Spleen (tissue), 11 donors: ENCODE measurements around the gene EEF2. TPM values are rescaled to one million over a fixed set of nuclear protein-coding genes. Genes with fewer than 3 reads are reported as not detected.
A peak's percentile ranks its signal among the peaks of the same experiment; 100 is the strongest.
"Not testable (repeated sequence)": the region's sequence is repeated elsewhere in the genome, so short reads cannot be mapped to it uniquely, and the experiment has no call there.

Experiments
- DNase-seq: peaks from one replicate; pipeline ENCODE4 v3.0.0-alpha.2; 2020
- H3K27ac ChIP-seq, 8 donors: fragments of 200-600 bp; sonication (generic) in 7 of 8; 1 replicate in 4 of 8; 2 replicates in 4 of 8; pipeline versions ENCODE4 v1.5.0 to v1.8.0; 2016 to 2021; ENCODE audit warnings: inconsistent platforms in 4 of 8, mild to moderate bottlenecking in 4 of 8, moderate library complexity in 1 of 8
- H3K27me3 ChIP-seq, 7 donors: fragments of 200-600 bp; sonication (generic) in 6 of 7; replicated peaks in 1 of 7; 1 replicate in 4 of 7; 2 replicates in 3 of 7; pipeline versions ENCODE4 v1.5.0 to v1.8.0; 2016 to 2021; ENCODE audit warnings: inconsistent platforms in 3 of 7, mild to moderate bottlenecking in 1 of 7
- H3K36me3 ChIP-seq, 6 donors: fragments of 200-600 bp; sonication (generic) in 5 of 6; 1 replicate in 4 of 6; 2 replicates in 2 of 6; pipeline versions ENCODE4 v1.5.0 to v1.8.0; 2016 to 2021; ENCODE audit warnings: inconsistent platforms in 2 of 6
- H3K4me1 ChIP-seq, 6 donors: fragments of 200-600 bp; sonication (generic) in 5 of 6; 1 replicate in 3 of 6; 2 replicates in 3 of 6; pipeline versions ENCODE4 v1.5.0 to v1.8.0; 2016 to 2021; ENCODE audit warnings: inconsistent platforms in 3 of 6
- H3K4me3 ChIP-seq, 8 donors: fragments of 200-600 bp; sonication (generic) in 7 of 8; 1 replicate in 4 of 8; 2 replicates in 4 of 8; pipeline versions ENCODE4 v1.5.0 to v1.8.0; 2016 to 2021; ENCODE audit warnings: inconsistent platforms in 4 of 8, mild to moderate bottlenecking in 4 of 8, moderate library complexity in 2 of 8
- H3K9me3 ChIP-seq, 8 donors: fragments of 200-600 bp; sonication (generic) in 7 of 8; 1 replicate in 4 of 8; 2 replicates in 4 of 8; pipeline versions ENCODE4 v1.5.0 to v1.8.0; 2016 to 2021; ENCODE audit warnings: inconsistent platforms in 4 of 8
- CTCF ChIP-seq, 11 experiments: fragments of 200-600 bp in 7 of 11; fragments of 450-650 bp in 4 of 11; sonication (generic) in 4 of 11; IDR thresholded peaks in 8 of 11; conservative IDR thresholded peaks in 3 of 11; 1 replicate in 7 of 11; 2 replicates in 4 of 11; pipeline versions ENCODE4 v1.4.0 to v1.8.0; 2016 to 2021; ENCODE audit warnings: antibody characterized with exemption in 11 of 11, inconsistent platforms in 4 of 11, mild to moderate bottlenecking in 1 of 11
- POLR2A ChIP-seq, 3 donors: fragments of 450-650 bp; IDR thresholded peaks; one replicate each; pipeline ENCODE4 v1.5.1; 2017; ENCODE audit warnings: antibody characterized with exemption in 3 of 3, mild to moderate bottlenecking in 1 of 3
- POLR2AphosphoS5 ChIP-seq, 3 donors: sonication (generic); formaldehyde crosslinking; IDR thresholded peaks; one replicate each; pipeline ENCODE4 v1.5.1; 2017; ENCODE audit warnings: antibody characterized with exemption in 3 of 3
- WGBS, 5 donors: extraction: QIAGEN DNeasy Blood & Tissue Kit in 3 of 5; methylation state at CpG; one replicate each; pipeline versions ENCODE4 v1.1.5 to v1.1.7; 2013 to 2018; 5-methylcytosine and 5-hydroxymethylcytosine counted together
- intact Hi-C: fragments of 100-400 bp; cut with DNase I; formaldehyde crosslinking; loops from one replicate; pipeline ENCODE4 v1.15.0; 2023; ENCODE audit warnings: low total_unique reads
- polyA plus RNA-seq, 3 donors: library from polyadenylated mRNA; stranded (reverse); fragments of 200-250 nt; gene quantifications; one replicate each; pipeline ENCODE4 v1.2.1, GENCODE V29; 2013
- total RNA-seq, 7 donors: library from RNA; depleted of rRNA in 3 of 7; stranded (reverse); fragments of >200 nt in 3 of 7; fragmentation: NEBNext Ultra II Directional in 4 of 7; extraction: Animal tissue kit (Norgen Biotek cat#: 25700) in 4 of 7; gene quantifications; one replicate each; pipeline versions ENCODE4 v1.1.0 to v1.2.1, GENCODE V29; 2016 to 2021
- donor health status: healthy with polysubstance abuse.
- donor health status: DM: no; HTN: no; CAD: no; lungs with moderate emphysema.
- donor health status: DM: no; HTN: no; CAD: no.
- donor health status: Bipolar disorder and iron deficiency.
- donor health status: healthy.
- donor health status: DM: no; HTN: no; CAD: no.
- donor health status: DM: yes; HTN: yes; CAD: no.

The EEF2 gene
- total and polyA plus RNA-seq, 10 donors: 565 to 1,961 (median 1,262) TPM

GRCh38 chr19:3961007-3961406 is 24.3 kb downstream of the EEF2 start:
- peaks cover 0 to 7% (median 3%) of the 10 kb centered on the region in 6 donors for H3K4me1 ChIP-seq
- no peak overlapping the region for H3K27ac ChIP-seq
- intact Hi-C loops: no loop called here
- no peak for DNase-seq
- H3K27me3 ChIP-seq: no peaks in the 10 kb centered on the region
- H3K4me3 ChIP-seq: no peak overlapping the region
- 95 to 97% (median 95%) methylated on average over 5 to 24 of the region's 24 CpGs for WGBS, 5 donors
- TF ChIP-seq POLR2A (IDR thresholded peaks at IDR 0.05): no peak
- TF ChIP-seq POLR2AphosphoS5 (IDR thresholded peaks at IDR 0.05): no peak
- no peak for TF ChIP-seq CTCF (IDR thresholded peaks at IDR 0.05 in 8 of 11, conservative IDR thresholded peaks at IDR 0.05 in 3 of 11)
- H3K9me3 ChIP-seq: no peaks in the 10 kb centered on the region
- H3K36me3 ChIP-seq: peaks cover 3 to 100% (median 88%) of the 10 kb centered on the region in 6 donors

- H3K9me3 ChIP-seq: no peaks in the 10 kb centered on the region
- no peak for TF ChIP-seq POLR2A (IDR thresholded peaks at IDR 0.05)
- TF ChIP-seq CTCF (IDR thresholded peaks at IDR 0.05 in 8 of 11, conservative IDR thresholded peaks at IDR 0.05 in 3 of 11): no peak
- no peak for TF ChIP-seq POLR2AphosphoS5 (IDR thresholded peaks at IDR 0.05)
- no peak for DNase-seq
- H3K27ac ChIP-seq: no peak overlapping the region
- peaks cover 3 to 95% (median 84%) of the 10 kb centered on the region in 6 donors for H3K36me3 ChIP-seq
- H3K4me3 ChIP-seq: no peak overlapping the region
- WGBS, 5 donors: 95 to 99% (median 96%) methylated on average over 12 to 15 of the region's 15 CpGs
- H3K4me1 ChIP-seq: peaks cover 0 to 3% (median 0%) of the 10 kb centered on the region in 6 donors
- intact Hi-C loops: no loop called here
- no peaks in the 10 kb centered on the region for H3K27me3 ChIP-seq
Observed at GRCh38 chr19:3959766-3960131, 25.5 kb downstream of the EEF2 start.

- Histone ChIP-seq H3K27me3 (no peaks in the 10 kb centered on the region), H3K36me3 (peaks cover 3 to 88% (median 78%) of the 10 kb centered on the region in 6 donors), H3K9me3 (no peaks in the 10 kb centered on the region), H3K27ac (no peak overlapping the region), H3K4me3 (no peak overlapping the region), H3K4me1 (no peaks in the 10 kb centered on the region)
- TF ChIP-seq POLR2AphosphoS5 (IDR thresholded peaks at IDR 0.05): peak in 1 of 3 donors; percentile 51
- TF ChIP-seq POLR2A (IDR thresholded peaks at IDR 0.05): no peak
- WGBS, 5 donors: 94 to 96% (median 96%) methylated on average over 77 to 86 of the region's 86 CpGs
- no peak for DNase-seq
- intact Hi-C loops: no loop called here
Observed at GRCh38 chr19:3958836-3959765, 26.2 kb downstream of the EEF2 start.

- 69 to 93% (median 87%) methylated on average over 5 to 10 of the region's 10 CpGs for WGBS, 5 donors
- no peak overlapping the region for H3K27ac ChIP-seq
Observed at GRCh38 chr19:3955688-3956087, 29.6 kb downstream of the EEF2 start.

GRCh38 chr19:3955276-3955675 is 30.0 kb downstream of the EEF2 start:
- H3K4me3 ChIP-seq, DNase-seq, intact Hi-C loops, H3K9me3 ChIP-seq, H3K27ac ChIP-seq: not testable (repeated sequence)
- peaks cover 3 to 50% (median 40%) of the 10 kb centered on the region in 6 donors for H3K36me3 ChIP-seq
- peaks cover 0 to 35% (median 18%) of the 10 kb centered on the region in 6 donors for H3K4me1 ChIP-seq
- 84 to 97% (median 85%) methylated on average over 13 of the region's 13 CpGs for WGBS, 5 donors
- peaks cover 0 to 13% (median 0%) of the 10 kb centered on the region in 7 donors for H3K27me3 ChIP-seq

More at GRCh38 chr19:3955688-3956087, 29.6 kb downstream of the EEF2 start:
- Histone ChIP-seq H3K4me1 (peaks cover 0 to 31% (median 14%) of the 10 kb centered on the region in 6 donors), H3K9me3 (no peaks in the 10 kb centered on the region), H3K4me3 (no peak overlapping the region), H3K36me3 (peaks cover 3 to 54% (median 44%) of the 10 kb centered on the region in 6 donors), H3K27me3 (peaks cover 0 to 9% (median 0%) of the 10 kb centered on the region in 7 donors)
- DNase-seq: no peak
- intact Hi-C loops: no loop called here
- TF ChIP-seq CTCF (IDR thresholded peaks at IDR 0.05 in 8 of 11, conservative IDR thresholded peaks at IDR 0.05 in 3 of 11) (no peak), POLR2AphosphoS5 (IDR thresholded peaks at IDR 0.05) (no peak), POLR2A (IDR thresholded peaks at IDR 0.05) (no peak)
